OCI-LY7 (cell line): Measurements from ENCODE around the gene SPPL3. TPM values are rescaled to one million over a fixed set of nuclear protein-coding genes. Genes with fewer than 3 reads are reported as not detected.
"Not testable (repeated sequence)": the region's sequence is repeated elsewhere in the genome, so short reads cannot be mapped to it uniquely, and the experiment has no call there.

Experiments used
- Bru-seq: library from RNA; stranded (reverse); fragments of 400-500 nt; gene quantifications from one replicate; lab custom pipeline; 2021; lab: Mats Ljungman, UMichigan
- BruChase-seq, 2 experiments: library from RNA; stranded (reverse); fragments of 400-500 nt; gene quantifications; one replicate each; lab custom pipeline; 2021; lab: Mats Ljungman, UMichigan
- BruUV-seq: library from RNA; stranded (reverse); fragments of 400-500 nt; replicated peaks from 2 replicates; lab custom pipeline; 2021; lab: Mats Ljungman, UMichigan
- CTCF ChIA-PET: fragments of 300-600 bp; sonication (Branson Sonifier 250); formaldehyde crosslinking; loops from one replicate; lab custom pipeline; 2022; ENCODE audit warnings: antibody characterized with exemption; ENCODE audit not compliant: unreplicated experiment; lab: Charles Lee
- POLR2A ChIA-PET: fragments of 300-600 bp; sonication (Branson Sonifier 250); formaldehyde crosslinking; loops from one replicate; lab custom pipeline; 2022; ENCODE audit warnings: antibody characterized with exemption; lab: Charles Lee
- DNase-seq: peaks from one replicate; pipeline ENCODE4 v3.0.0-alpha.2; 2015; ENCODE audit warnings: low spot score
- H2AFZ ChIP-seq: fragments of 200-600 bp; sonication (generic), shearing (Covaris generic); 2 replicates; pipeline ENCODE4 v1.6.1; 2014; ENCODE audit warnings: mild to moderate bottlenecking, antibody characterized with exemption, low read length, moderate library complexity
- H3K27ac ChIP-seq: fragments of 200-600 bp; sonication (generic); 2 replicates; pipeline ENCODE4 v1.5.1; 2014; ENCODE audit warnings: mixed run types, low read depth, mild to moderate bottlenecking, moderate library complexity, low read length, inconsistent platforms; ENCODE audit not compliant: poor library complexity, severe bottlenecking
- H3K36me3 ChIP-seq: fragments of 200-600 bp; sonication (generic); 2 replicates; pipeline ENCODE4 v1.6.1; 2014; ENCODE audit warnings: mild to moderate bottlenecking, antibody characterized with exemption, low read length, moderate library complexity, mixed read lengths; ENCODE audit not compliant: insufficient read depth
- H3K4me1 ChIP-seq: fragments of 200-600 bp; sonication (generic); 2 replicates; pipeline ENCODE4 v1.5.1; 2014; ENCODE audit warnings: mild to moderate bottlenecking, low read length; ENCODE audit not compliant: insufficient read depth, poor library complexity, severe bottlenecking
- H3K4me2 ChIP-seq: fragments of 200-600 bp; sonication (generic); 2 replicates; pipeline ENCODE4 v1.6.1; 2014; ENCODE audit warnings: mild to moderate bottlenecking, low read length
- H3K4me3 ChIP-seq: fragments of 200-600 bp; sonication (generic); 2 replicates; pipeline ENCODE4 v1.5.1; 2014; ENCODE audit warnings: mild to moderate bottlenecking, low read depth, low read length; ENCODE audit not compliant: poor library complexity, severe bottlenecking
- H3K79me2 ChIP-seq: fragments of 200-600 bp; sonication (generic); 2 replicates; pipeline ENCODE4 v1.6.1; 2016; ENCODE audit warnings: low read depth, mild to moderate bottlenecking, low read length, moderate library complexity, mixed read lengths; ENCODE audit not compliant: insufficient read depth
- H3K9me2 ChIP-seq: fragments of 200-600 bp; sonication (generic); 2 replicates; pipeline ENCODE4 v1.6.1; 2016; ENCODE audit warnings: mild to moderate bottlenecking, low read length, mixed read lengths; ENCODE audit not compliant: insufficient read depth
- H3K9me3 ChIP-seq: fragments of 200-600 bp; sonication (generic); 2 replicates; pipeline ENCODE4 v1.6.1; 2014; ENCODE audit warnings: mild to moderate bottlenecking, mixed run types, low read length, mixed read lengths
- H4K20me1 ChIP-seq: fragments of 200-600 bp; sonication (generic); 2 replicates; pipeline ENCODE4 v1.6.1; 2014; ENCODE audit warnings: mild to moderate bottlenecking, antibody characterized with exemption, low read length, moderate library complexity, mixed read lengths; ENCODE audit not compliant: insufficient read depth
- EZH2phosphoT487 ChIP-seq: fragments of 200-600 bp; sonication (generic); IDR thresholded peaks from 2 replicates; pipeline ENCODE4 v1.6.1; 2018; ENCODE audit warnings: low read depth, borderline replicate concordance, mild to moderate bottlenecking, mixed run types, antibody characterized with exemption, low read length, moderate library complexity, mixed read lengths
- intact Hi-C: fragments of 100-400 bp; cut with micrococcal nuclease; formaldehyde crosslinking; loops from one replicate; pipeline ENCODE4 v1.10.0; 2022; ENCODE audit not compliant: unreplicated experiment
- long read RNA-seq: library from polyadenylated mRNA; stranded (forward); transcript quantifications from one replicate; pipeline ENCODE4 v2.0.0, GENCODE V29; 2022
- total RNA-seq, 2 experiments: library from RNA; depleted of rRNA in 1 of 2; stranded (reverse); fragments of >200 nt in 1 of 2; shearing (Covaris generic) in 1 of 2; gene quantifications; 2 replicates each; pipeline ENCODE4 v1.2.3, GENCODE V29; 2014 to 2022
- TF ChIP-seq, protein P1 (sequence below): fragments of 200-600 bp; sonication (generic); conservative IDR thresholded peaks from 2 replicates; pipeline ENCODE4 v1.5.1; 2014; ENCODE audit warnings: mild to moderate bottlenecking, antibody characterized with exemption, low read length, moderate library complexity, mixed read lengths

SPPL3 gene, protein sequence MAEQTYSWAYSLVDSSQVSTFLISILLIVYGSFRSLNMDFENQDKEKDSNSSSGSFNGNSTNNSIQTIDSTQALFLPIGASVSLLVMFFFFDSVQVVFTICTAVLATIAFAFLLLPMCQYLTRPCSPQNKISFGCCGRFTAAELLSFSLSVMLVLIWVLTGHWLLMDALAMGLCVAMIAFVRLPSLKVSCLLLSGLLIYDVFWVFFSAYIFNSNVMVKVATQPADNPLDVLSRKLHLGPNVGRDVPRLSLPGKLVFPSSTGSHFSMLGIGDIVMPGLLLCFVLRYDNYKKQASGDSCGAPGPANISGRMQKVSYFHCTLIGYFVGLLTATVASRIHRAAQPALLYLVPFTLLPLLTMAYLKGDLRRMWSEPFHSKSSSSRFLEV
- total RNA-seq (2014; rRNA removed; shearing (Covaris generic)) (5.5 and 8.6 TPM in 2 replicates), total RNA-seq (2022) (36.6 and 42.0 TPM in 2 replicates), Bru-seq, nascent RNA (percentile 85 among the genes with signal in this experiment), BruChase-seq, experiment 1, labeled RNA remaining after a 6-hour chase (percentile 85 among the genes with signal in this experiment), BruChase-seq, experiment 2, labeled RNA remaining after a 2-hour chase (percentile 78 among the genes with signal in this experiment)
- long read RNA-seq, full-length matches to known transcripts, result 67 of 79 reads
- long read RNA-seq, partial matches to known transcripts, result 0 of 79 reads
- long read RNA-seq, other reads (novel, unspliced or antisense), result 12 of 79 reads

DNA sequence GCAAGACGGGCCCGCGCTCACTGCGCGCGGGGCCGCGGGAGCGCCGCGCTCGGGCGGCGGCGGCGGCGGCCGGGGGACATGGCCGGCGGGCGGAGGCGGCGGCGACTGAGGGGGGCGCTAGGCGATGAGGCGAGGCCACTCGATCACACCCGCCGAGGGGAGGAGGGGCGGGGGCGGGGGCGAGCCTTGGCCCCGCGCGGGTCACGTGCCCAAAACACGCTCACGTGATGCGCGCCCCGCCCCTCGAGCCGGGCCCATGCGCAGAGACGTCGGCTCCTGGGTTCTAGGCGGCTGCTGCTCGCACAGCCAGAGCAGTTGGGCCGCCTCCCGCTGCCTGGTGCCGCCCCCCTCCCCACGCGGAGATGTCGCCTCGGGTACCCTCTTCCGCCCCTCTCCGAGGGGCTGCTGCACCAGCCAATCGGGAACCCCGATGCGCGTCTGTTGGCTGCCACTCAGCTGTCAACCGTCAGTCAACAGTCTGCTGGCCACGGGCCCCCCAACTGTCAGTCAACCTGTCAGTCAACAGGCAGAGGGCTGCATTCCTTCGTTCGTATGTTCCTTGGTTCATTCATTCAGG is at the start of gene SPPL3:
Gene SPPL3 (minus strand): TSS at position 162 of the 577 bp plus-strand sequence. CDS start 491 bp downstream, outside the sequence.
- TF ChIP-seq, protein P1, sequence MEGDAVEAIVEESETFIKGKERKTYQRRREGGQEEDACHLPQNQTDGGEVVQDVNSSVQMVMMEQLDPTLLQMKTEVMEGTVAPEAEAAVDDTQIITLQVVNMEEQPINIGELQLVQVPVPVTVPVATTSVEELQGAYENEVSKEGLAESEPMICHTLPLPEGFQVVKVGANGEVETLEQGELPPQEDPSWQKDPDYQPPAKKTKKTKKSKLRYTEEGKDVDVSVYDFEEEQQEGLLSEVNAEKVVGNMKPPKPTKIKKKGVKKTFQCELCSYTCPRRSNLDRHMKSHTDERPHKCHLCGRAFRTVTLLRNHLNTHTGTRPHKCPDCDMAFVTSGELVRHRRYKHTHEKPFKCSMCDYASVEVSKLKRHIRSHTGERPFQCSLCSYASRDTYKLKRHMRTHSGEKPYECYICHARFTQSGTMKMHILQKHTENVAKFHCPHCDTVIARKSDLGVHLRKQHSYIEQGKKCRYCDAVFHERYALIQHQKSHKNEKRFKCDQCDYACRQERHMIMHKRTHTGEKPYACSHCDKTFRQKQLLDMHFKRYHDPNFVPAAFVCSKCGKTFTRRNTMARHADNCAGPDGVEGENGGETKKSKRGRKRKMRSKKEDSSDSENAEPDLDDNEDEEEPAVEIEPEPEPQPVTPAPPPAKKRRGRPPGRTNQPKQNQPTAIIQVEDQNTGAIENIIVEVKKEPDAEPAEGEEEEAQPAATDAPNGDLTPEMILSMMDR, result no peak
- TF ChIP-seq EZH2phosphoT487, result no peak
- Histone ChIP-seq H3K36me3 (peaks cover 21% of the 10 kb centered on the region), H3K27ac (peak within 1 kb of the TSS; percentile 63), H3K4me3 (peak within 1 kb of the TSS; percentile 86), H4K20me1 (peaks cover 14% of the 10 kb centered on the region), H3K9me3 (no peaks in the 10 kb centered on the region), H3K79me2 (peaks cover 39% of the 10 kb centered on the region), H3K4me2 (peak within 1 kb of the TSS; percentile 97), H3K4me1 (peaks cover 27% of the 10 kb centered on the region), H2AFZ (peak within 1 kb of the TSS; percentile 79), H3K9me2 (no peaks in the 10 kb centered on the region)
- intact Hi-C loops, result loop anchor here (5.0 to 10.0 kb wide), 2 partner anchors 47 to 139 kb away; no protein-coding TSS in a partner anchor
- ChIA-PET POLR2A (interaction anchor here (1.4 kb wide), 1 partner anchor 36 kb away, joined by 3 read pairs; no protein-coding TSS in a partner anchor), CTCF (interaction anchor here (0.6 kb wide), 1 partner anchor 18 kb away, joined by 3 read pairs; no protein-coding TSS in a partner anchor)
- DNase-seq, result peak; percentile 95
- BruUV-seq, result no TSS peak

DNA sequence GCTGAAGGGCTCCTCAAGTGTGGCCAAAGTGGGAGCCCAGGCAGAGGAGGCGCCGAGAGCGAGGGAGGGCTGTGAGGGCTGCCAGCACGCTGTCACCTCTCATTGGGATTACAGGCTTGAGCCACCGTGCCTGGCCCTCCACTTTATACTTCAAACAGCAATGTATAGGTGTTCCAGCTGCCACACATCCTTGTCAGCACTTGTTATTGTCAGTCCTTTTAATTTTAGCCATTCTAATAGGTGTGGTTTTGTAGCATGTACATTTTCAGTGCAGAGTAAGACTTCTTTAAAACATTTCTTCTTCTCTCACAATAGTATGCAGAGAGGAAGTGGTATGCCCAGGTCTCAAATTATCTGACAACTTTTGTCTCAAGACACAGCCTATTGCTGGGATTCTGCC is 46.6 kb upstream of the SPPL3 start:
- no peaks in the 10 kb centered on the region for H3K9me3 ChIP-seq
- ChIA-PET POLR2A (no interaction called here), CTCF (interaction anchor here (0.6 kb wide), 1 partner anchor 10 kb away, joined by 3 read pairs; no protein-coding TSS in a partner anchor)
- H3K4me3 ChIP-seq, result no peak overlapping the region
- H3K79me2 ChIP-seq, result no peaks in the 10 kb centered on the region
- no peak overlapping the region for H2AFZ ChIP-seq
- no peak overlapping the region for H3K27ac ChIP-seq
- no peak for DNase-seq
- intact Hi-C loops, result no loop called here
- no peaks in the 10 kb centered on the region for H3K9me2 ChIP-seq
- BruUV-seq, result no TSS peak
- no peaks in the 10 kb centered on the region for H3K4me1 ChIP-seq
- H4K20me1 ChIP-seq, result no peaks in the 10 kb centered on the region
- H3K4me2 ChIP-seq, result no peak overlapping the region
- TF ChIP-seq, protein P1, result no peak
- no peak for TF ChIP-seq EZH2phosphoT487
- no peaks in the 10 kb centered on the region for H3K36me3 ChIP-seq

DNA sequence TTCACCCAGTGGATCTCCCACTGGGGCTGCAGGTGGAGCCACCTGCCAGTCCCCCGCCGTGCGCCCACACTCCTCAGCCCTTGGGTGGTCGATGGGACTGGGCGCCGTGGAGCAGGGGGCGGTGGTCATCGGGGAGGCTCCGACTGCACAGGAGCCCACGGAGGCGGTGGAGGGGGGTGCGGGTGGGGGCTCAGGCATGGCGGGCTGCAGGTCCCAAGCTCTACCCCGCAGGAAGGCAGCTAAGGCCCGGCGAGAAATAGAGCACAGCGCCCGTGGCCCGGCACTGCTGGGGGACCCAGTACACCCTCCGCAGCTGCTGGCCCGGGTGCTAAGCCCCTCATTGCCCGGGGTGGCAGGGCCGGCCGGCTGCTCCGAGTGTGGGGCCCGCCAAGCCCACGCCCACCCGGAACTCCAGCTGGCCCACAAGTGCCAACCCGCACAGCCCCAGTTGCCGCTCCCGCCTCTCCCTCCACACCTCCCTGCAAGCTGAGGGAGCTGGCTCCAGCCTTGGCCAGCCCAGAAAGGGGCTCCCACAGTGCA is 46.2 kb upstream of the SPPL3 start:
- H3K4me3 ChIP-seq, H3K4me2 ChIP-seq, H3K9me3 ChIP-seq, BruUV-seq, H3K9me2 ChIP-seq, H4K20me1 ChIP-seq, H3K27ac ChIP-seq, H3K79me2 ChIP-seq, intact Hi-C loops, H2AFZ ChIP-seq, CTCF ChIA-PET, DNase-seq, H3K4me1 ChIP-seq, H3K36me3 ChIP-seq: not testable (repeated sequence)
- POLR2A ChIA-PET, result interaction anchor here (0.6 to 2.0 kb wide), 2 partner anchors 11 to 104 kb away, joined by 3 to 9 read pairs; no protein-coding TSS in a partner anchor

DNA sequence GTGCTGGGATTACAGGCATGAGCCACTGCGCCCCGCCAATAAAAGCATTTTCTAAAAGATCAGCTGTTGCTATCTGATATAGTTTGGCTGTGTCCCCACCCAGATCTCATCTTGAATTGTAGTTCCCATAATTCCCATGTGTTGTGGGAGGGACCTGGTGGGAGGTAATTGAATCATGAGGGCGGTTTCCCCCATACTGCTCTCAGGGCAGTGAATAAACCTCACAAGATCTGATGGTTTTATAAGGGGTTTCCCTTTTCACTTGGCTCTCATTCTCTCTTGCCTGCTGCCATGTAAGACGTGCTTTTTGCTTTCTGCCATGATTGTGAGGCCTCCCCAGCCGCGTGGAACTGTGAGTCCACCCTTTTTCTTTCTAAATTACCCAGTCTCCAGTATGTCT is 41.4 kb upstream of the SPPL3 start:
- H3K4me2 ChIP-seq, intact Hi-C loops, H3K4me3 ChIP-seq, H3K4me1 ChIP-seq, POLR2A ChIA-PET, CTCF ChIA-PET, H3K9me3 ChIP-seq, H2AFZ ChIP-seq, H3K79me2 ChIP-seq, H4K20me1 ChIP-seq, BruUV-seq, H3K27ac ChIP-seq, H3K9me2 ChIP-seq, DNase-seq, H3K36me3 ChIP-seq: not testable (repeated sequence)
